Loucy (cell line): Measurements from ENCODE around the gene REPS2.

Source experiments
- H2AFZ ChIP-seq: fragments of 200-600 bp; sonication (generic); 2 replicates; pipeline ENCODE4 v1.6.0; 2016; ENCODE audit warnings: antibody characterized with exemption, mild to moderate bottlenecking, low read length, moderate library complexity
- H3F3A ChIP-seq: fragments of 200-600 bp; 2 replicates; pipeline ENCODE4 v1.6.0; 2016; ENCODE audit warnings: antibody characterized with exemption, low read depth, mild to moderate bottlenecking
- H3K27me3 ChIP-seq: fragments of 200-600 bp; sonication (generic); 2 replicates; pipeline ENCODE4 v1.6.1; 2014; ENCODE audit warnings: low read length, mild to moderate bottlenecking; ENCODE audit not compliant: insufficient read depth, poor library complexity, severe bottlenecking
- H3K36me3 ChIP-seq: fragments of 200-600 bp; sonication (generic); 2 replicates; pipeline ENCODE4 v1.6.1; 2016; ENCODE audit warnings: low read length; ENCODE audit not compliant: insufficient read depth
- H3K4me1 ChIP-seq: fragments of 200-600 bp; sonication (generic); 2 replicates; pipeline ENCODE4 v1.5.1; 2014; ENCODE audit warnings: low read length, mild to moderate bottlenecking; ENCODE audit not compliant: insufficient read depth, poor library complexity, severe bottlenecking
- H3K4me2 ChIP-seq: fragments of 200-600 bp; sonication (generic); 2 replicates; pipeline ENCODE4 v1.6.0; 2014; ENCODE audit warnings: antibody characterized with exemption, low read length, low read depth, mild to moderate bottlenecking; ENCODE audit not compliant: poor library complexity, severe bottlenecking
- H3K4me3 ChIP-seq: fragments of 200-600 bp; sonication (generic); 2 replicates; pipeline ENCODE4 v1.5.1; 2014; ENCODE audit warnings: low read length, mild to moderate bottlenecking, mixed read lengths; ENCODE audit not compliant: poor library complexity, severe bottlenecking
- H3K79me2 ChIP-seq: fragments of 200-600 bp; sonication (generic); 2 replicates; pipeline ENCODE4 v1.6.1; 2014; ENCODE audit warnings: low read length; ENCODE audit not compliant: insufficient read depth
- H3K9ac ChIP-seq: fragments of 200-600 bp; sonication (generic); 2 replicates; pipeline ENCODE4 v1.6.0; 2014; ENCODE audit warnings: mild to moderate bottlenecking, low read depth, low read length, moderate library complexity; ENCODE audit not compliant: poor library complexity, severe bottlenecking
- H3K9me2 ChIP-seq: fragments of 200-600 bp; sonication (generic); replicated peaks from 2 replicates; pipeline ENCODE4 v1.6.1; 2016; ENCODE audit warnings: low read depth, low read length, mixed read lengths
- H3K9me3 ChIP-seq: fragments of 200-600 bp; sonication (generic); 2 replicates; pipeline ENCODE4 v1.6.1; 2014; ENCODE audit warnings: mild to moderate bottlenecking, antibody characterized with exemption, low read length, low read depth; ENCODE audit not compliant: insufficient read depth
- H4K20me1 ChIP-seq: fragments of 200-600 bp; sonication (generic); 2 replicates; pipeline ENCODE4 v1.6.0; 2014; ENCODE audit warnings: antibody characterized with exemption, low read length, mild to moderate bottlenecking; ENCODE audit not compliant: insufficient read depth, poor library complexity, severe bottlenecking
- CTCF ChIP-seq: fragments of 200-600 bp; sonication (generic); conservative IDR thresholded peaks from 2 replicates; pipeline ENCODE4 v1.5.1; 2014; ENCODE audit warnings: mild to moderate bottlenecking, antibody characterized with exemption, low read length
- EZH2phosphoT487 ChIP-seq: fragments of 200-600 bp; IDR thresholded peaks from 2 replicates; pipeline ENCODE4 v1.6.1; 2018; ENCODE audit warnings: antibody characterized with exemption, mild to moderate bottlenecking, moderate library complexity, borderline replicate concordance

The REPS2 gene

GRCh38 chrX:17039826-17040225, 93.4 kb downstream of the REPS2 start:
- Histone ChIP-seq H3K4me1 (no peaks in the 10 kb centered on the region), H3F3A (no peaks in the 10 kb centered on the region), H4K20me1 (no peaks in the 10 kb centered on the region), H2AFZ (no peak overlapping the region), H3K79me2 (no peaks in the 10 kb centered on the region), H3K4me2 (no peak overlapping the region), H3K4me3 (no peak overlapping the region), H3K36me3 (no peaks in the 10 kb centered on the region), H3K9me2 (no peaks in the 10 kb centered on the region), H3K9me3 (no peaks in the 10 kb centered on the region), H3K9ac (no peak overlapping the region), H3K27me3 (no peaks in the 10 kb centered on the region)
- TF ChIP-seq CTCF = no peak
- no peak for TF ChIP-seq EZH2phosphoT487

- no peaks in the 10 kb centered on the region for H4K20me1 ChIP-seq
- no peaks in the 10 kb centered on the region for H3F3A ChIP-seq
- no peaks in the 10 kb centered on the region for H3K27me3 ChIP-seq
- H3K4me1 ChIP-seq = no peaks in the 10 kb centered on the region
- no peak overlapping the region for H2AFZ ChIP-seq
- no peaks in the 10 kb centered on the region for H3K9me2 ChIP-seq
- no peaks in the 10 kb centered on the region for H3K36me3 ChIP-seq
- H3K79me2 ChIP-seq = no peaks in the 10 kb centered on the region
- no peak overlapping the region for H3K4me2 ChIP-seq
- no peak overlapping the region for H3K9ac ChIP-seq
- no peak for TF ChIP-seq CTCF
- no peak for TF ChIP-seq EZH2phosphoT487
- H3K9me3 ChIP-seq = no peaks in the 10 kb centered on the region
- H3K4me3 ChIP-seq = no peak overlapping the region
These were observed 94.3 kb downstream of the REPS2 start for GRCh38 chrX:17040711-17041110.

GRCh38 chrX:17042037-17042436, 95.6 kb downstream of the REPS2 start:
- Histone ChIP-seq H3K4me2 (no peak overlapping the region), H4K20me1 (no peaks in the 10 kb centered on the region), H3K79me2 (no peaks in the 10 kb centered on the region), H3K36me3 (no peaks in the 10 kb centered on the region), H3F3A (no peaks in the 10 kb centered on the region), H3K27me3 (no peaks in the 10 kb centered on the region), H3K4me1 (no peaks in the 10 kb centered on the region), H3K9me3 (no peaks in the 10 kb centered on the region), H3K9me2 (no peaks in the 10 kb centered on the region), H3K9ac (no peak overlapping the region), H3K4me3 (no peak overlapping the region), H2AFZ (no peak overlapping the region)
- TF ChIP-seq EZH2phosphoT487 = no peak

- H3K36me3 ChIP-seq = no peaks in the 10 kb centered on the region
- H3K4me3 ChIP-seq = no peak overlapping the region
- H3K4me1 ChIP-seq = no peaks in the 10 kb centered on the region
- H4K20me1 ChIP-seq = no peaks in the 10 kb centered on the region
- H3K9me3 ChIP-seq = no peaks in the 10 kb centered on the region
- peak overlapping the region; percentile 18 for H3K4me2 ChIP-seq
- H3F3A ChIP-seq = no peaks in the 10 kb centered on the region
- no peaks in the 10 kb centered on the region for H3K27me3 ChIP-seq
- no peaks in the 10 kb centered on the region for H3K79me2 ChIP-seq
- H2AFZ ChIP-seq = peak overlapping the region; percentile 39; the same call in 1 of the 2 replicates
- TF ChIP-seq CTCF = peak; percentile 68
- no peak for TF ChIP-seq EZH2phosphoT487
- no peak overlapping the region for H3K9ac ChIP-seq
- no peaks in the 10 kb centered on the region for H3K9me2 ChIP-seq
These were observed 100.1 kb downstream of the REPS2 start for GRCh38 chrX:17046478-17047097.
